ENCODE measurements around the gene ABTB2. TPM values are rescaled to one million over a fixed set of nuclear protein-coding genes. Genes with fewer than 3 reads are reported as not detected.

ABTB2 gene
- total RNA-seq, 2 experiments from 2014 or later: 0.06 to 0.09 TPM

- Histone ChIP-seq H2AFZ (ENCODE audit: low read length) (no peak overlapping the region), H3K9me2 (ENCODE audit: insufficient read depth, low read length) (no peaks in the 10 kb centered on the region), H3K27ac (ENCODE audit: low read depth, low read length, poor library complexity, severe bottlenecking) (no peak overlapping the region), H3K9me3 (ENCODE audit: low read length) (no peaks in the 10 kb centered on the region), H3K4me3 (ENCODE audit: low read depth, low read length, poor library complexity, severe bottlenecking) (no peak overlapping the region), H3K79me2 (ENCODE audit: insufficient read depth, low read depth, low read length) (no peaks in the 10 kb centered on the region), H3K36me3 (ENCODE audit: insufficient read depth, low read length) (no peaks in the 10 kb centered on the region), H3K4me1 (ENCODE audit: insufficient read depth, low read length, poor library complexity, severe bottlenecking) (no peaks in the 10 kb centered on the region), H4K20me1 (ENCODE audit: insufficient read depth, low read length) (no peaks in the 10 kb centered on the region), H3K4me2 (ENCODE audit: low read length) (no peak overlapping the region)
- ChIA-PET POLR2A (no interaction called here), CTCF (ENCODE audit: unreplicated experiment) (no interaction called here)
- TF ChIP-seq CTCF (conservative IDR thresholded peaks at IDR 0.05; ENCODE audit: low read length) (no peak), EZH2phosphoT487 (IDR thresholded peaks at IDR 0.05; ENCODE audit: borderline replicate concordance, low read depth, low read length) (no peak)
- no peak for DNase-seq (ENCODE audit: low spot score)
- intact Hi-C loops (cut with micrococcal nuclease; ENCODE audit: unreplicated experiment): no loop called here
- no TSS peak for BruUV-seq (replicated peaks)
Measured at GRCh38 chr11:34331329-34331728, 26.5 kb downstream of the ABTB2 start.

- no peak for TF ChIP-seq EZH2phosphoT487 (IDR thresholded peaks at IDR 0.05; ENCODE audit: borderline replicate concordance, low read depth, low read length)
- no peak for TF ChIP-seq CTCF (conservative IDR thresholded peaks at IDR 0.05; ENCODE audit: low read length)
- intact Hi-C loops (cut with micrococcal nuclease; ENCODE audit: unreplicated experiment): no loop called here
- Histone ChIP-seq H3K4me2 (ENCODE audit: low read length) (no peak overlapping the region), H3K9me3 (ENCODE audit: low read length) (no peaks in the 10 kb centered on the region), H3K4me1 (ENCODE audit: insufficient read depth, low read length, poor library complexity, severe bottlenecking) (no peaks in the 10 kb centered on the region), H2AFZ (ENCODE audit: low read length) (no peak overlapping the region), H3K4me3 (ENCODE audit: low read depth, low read length, poor library complexity, severe bottlenecking) (no peak overlapping the region), H4K20me1 (ENCODE audit: insufficient read depth, low read length) (no peaks in the 10 kb centered on the region), H3K9me2 (ENCODE audit: insufficient read depth, low read length) (no peaks in the 10 kb centered on the region), H3K36me3 (ENCODE audit: insufficient read depth, low read length) (no peaks in the 10 kb centered on the region), H3K27ac (ENCODE audit: low read depth, low read length, poor library complexity, severe bottlenecking) (no peak overlapping the region), H3K79me2 (ENCODE audit: insufficient read depth, low read depth, low read length) (no peaks in the 10 kb centered on the region)
- ChIA-PET POLR2A (no interaction called here), CTCF (ENCODE audit: unreplicated experiment) (no interaction called here)
- no peak for DNase-seq (ENCODE audit: low spot score)
- BruUV-seq (replicated peaks): no TSS peak
Measured at GRCh38 chr11:34330653-34331052, 27.2 kb downstream of the ABTB2 start.

- Histone ChIP-seq H3K27ac (ENCODE audit: low read depth, low read length, poor library complexity, severe bottlenecking) (no peak overlapping the region), H4K20me1 (ENCODE audit: insufficient read depth, low read length) (no peaks in the 10 kb centered on the region), H2AFZ (ENCODE audit: low read length) (no peak overlapping the region), H3K9me3 (ENCODE audit: low read length) (no peaks in the 10 kb centered on the region), H3K4me2 (ENCODE audit: low read length) (no peak overlapping the region), H3K4me1 (ENCODE audit: insufficient read depth, low read length, poor library complexity, severe bottlenecking) (no peaks in the 10 kb centered on the region), H3K79me2 (ENCODE audit: insufficient read depth, low read depth, low read length) (no peaks in the 10 kb centered on the region), H3K4me3 (ENCODE audit: low read depth, low read length, poor library complexity, severe bottlenecking) (no peak overlapping the region), H3K9me2 (ENCODE audit: insufficient read depth, low read length) (no peaks in the 10 kb centered on the region), H3K36me3 (ENCODE audit: insufficient read depth, low read length) (no peaks in the 10 kb centered on the region)
- no TSS peak for BruUV-seq (replicated peaks)
- TF ChIP-seq EZH2phosphoT487 (IDR thresholded peaks at IDR 0.05; ENCODE audit: borderline replicate concordance, low read depth, low read length) (no peak), CTCF (conservative IDR thresholded peaks at IDR 0.05; ENCODE audit: low read length) (no peak)
- intact Hi-C loops (cut with micrococcal nuclease; ENCODE audit: unreplicated experiment): no loop called here
- DNase-seq (ENCODE audit: low spot score): no peak
- POLR2A ChIA-PET: no interaction called here
- CTCF ChIA-PET (ENCODE audit: unreplicated experiment): no interaction called here
Measured at GRCh38 chr11:34329876-34330275, 27.9 kb downstream of the ABTB2 start.
